Measurements from ENCODE around the gene HHLA2.

- TF ChIP-seq EZH2 (IDR thresholded peaks at IDR 0.05; ENCODE audit: low read depth, low read length, severe bottlenecking), result no peak
- no peak for TF ChIP-seq EP300 (IDR thresholded peaks at IDR 0.05; ENCODE audit: borderline replicate concordance in 1 of 2, low read depth in 2 of 2, low read length in 2 of 2)
- no peak for TF ChIP-seq ZNF274 (IDR thresholded peaks at IDR 0.05; ENCODE audit: borderline replicate concordance, extremely low read depth, low read length)
- no peak for TF ChIP-seq CTCF (IDR thresholded peaks at IDR 0.05; ENCODE audit: control extremely low read depth in 1 of 3, insufficient read depth in 1 of 3, low read depth in 1 of 3, low read length in 3 of 3)
- no peak for TF ChIP-seq NRF1 (IDR thresholded peaks at IDR 0.05; ENCODE audit: low read depth, low read length)
- TF ChIP-seq RAD21 (IDR thresholded peaks at IDR 0.05 in 1 of 2, conservative IDR thresholded peaks at IDR 0.05 in 1 of 2; ENCODE audit: low read depth in 2 of 2, low read length in 2 of 2), result no peak
- no peak for TF ChIP-seq SIN3A (conservative IDR thresholded peaks at IDR 0.05 in 1 of 2, IDR thresholded peaks at IDR 0.05 in 1 of 2; ENCODE audit: low read depth in 1 of 2, low read length in 2 of 2)
Observed at GRCh38 chr3:108251265-108251664, 45.1 kb upstream of the HHLA2 start.
